GM18526 (cell line): Measurements from ENCODE around the gene PCDHGC3.

Source experiments
- POLR2A ChIP-seq: IDR thresholded peaks from 3 replicates; pipeline ENCODE4 v1.6.1; 2011; ENCODE audit not compliant: insufficient read length; ENCODE audit errors: extremely low read depth

Gene PCDHGC3

DNA sequence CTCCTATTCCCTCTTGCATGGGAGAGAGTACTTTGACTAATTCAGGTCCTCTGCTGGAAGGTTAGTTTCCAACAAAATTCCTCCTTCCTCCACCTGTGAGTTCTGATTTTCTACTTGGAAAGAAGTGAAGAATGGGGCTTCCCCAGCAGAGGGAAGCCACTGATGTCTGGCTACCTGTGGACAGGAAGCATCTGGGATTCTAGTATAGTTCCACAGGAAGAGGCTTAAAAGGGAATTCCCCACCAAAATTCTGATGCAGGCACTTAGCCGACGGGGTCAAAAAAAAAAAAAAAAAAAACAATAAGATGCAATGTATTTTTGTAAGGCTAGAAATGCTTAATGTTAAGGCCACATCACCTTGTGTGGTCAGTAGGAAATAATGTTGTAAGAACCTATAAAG lies 46.5 kb downstream of the PCDHGC3 start:
- TF ChIP-seq POLR2A: no peak

DNA sequence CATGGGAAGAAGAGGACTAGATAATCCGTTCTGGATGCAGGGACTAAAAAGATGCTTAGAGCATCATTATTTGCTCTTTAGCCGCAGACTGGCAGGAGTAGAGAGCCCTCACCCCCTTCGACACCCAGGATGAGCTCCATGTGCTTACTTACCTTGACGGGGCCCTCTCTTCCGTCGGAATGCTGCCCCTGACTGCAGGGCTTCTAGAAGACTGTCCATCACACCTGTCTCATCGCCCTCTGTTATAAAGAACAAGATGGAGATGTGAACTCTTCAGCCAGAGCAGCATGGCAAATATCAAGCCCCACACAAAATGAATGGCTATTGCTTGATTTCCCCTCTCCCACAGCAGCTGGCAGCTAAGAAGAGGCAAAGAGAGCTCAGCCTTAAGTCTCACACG lies 48.2 kb downstream of the PCDHGC3 start:
- no peak for TF ChIP-seq POLR2A

DNA sequence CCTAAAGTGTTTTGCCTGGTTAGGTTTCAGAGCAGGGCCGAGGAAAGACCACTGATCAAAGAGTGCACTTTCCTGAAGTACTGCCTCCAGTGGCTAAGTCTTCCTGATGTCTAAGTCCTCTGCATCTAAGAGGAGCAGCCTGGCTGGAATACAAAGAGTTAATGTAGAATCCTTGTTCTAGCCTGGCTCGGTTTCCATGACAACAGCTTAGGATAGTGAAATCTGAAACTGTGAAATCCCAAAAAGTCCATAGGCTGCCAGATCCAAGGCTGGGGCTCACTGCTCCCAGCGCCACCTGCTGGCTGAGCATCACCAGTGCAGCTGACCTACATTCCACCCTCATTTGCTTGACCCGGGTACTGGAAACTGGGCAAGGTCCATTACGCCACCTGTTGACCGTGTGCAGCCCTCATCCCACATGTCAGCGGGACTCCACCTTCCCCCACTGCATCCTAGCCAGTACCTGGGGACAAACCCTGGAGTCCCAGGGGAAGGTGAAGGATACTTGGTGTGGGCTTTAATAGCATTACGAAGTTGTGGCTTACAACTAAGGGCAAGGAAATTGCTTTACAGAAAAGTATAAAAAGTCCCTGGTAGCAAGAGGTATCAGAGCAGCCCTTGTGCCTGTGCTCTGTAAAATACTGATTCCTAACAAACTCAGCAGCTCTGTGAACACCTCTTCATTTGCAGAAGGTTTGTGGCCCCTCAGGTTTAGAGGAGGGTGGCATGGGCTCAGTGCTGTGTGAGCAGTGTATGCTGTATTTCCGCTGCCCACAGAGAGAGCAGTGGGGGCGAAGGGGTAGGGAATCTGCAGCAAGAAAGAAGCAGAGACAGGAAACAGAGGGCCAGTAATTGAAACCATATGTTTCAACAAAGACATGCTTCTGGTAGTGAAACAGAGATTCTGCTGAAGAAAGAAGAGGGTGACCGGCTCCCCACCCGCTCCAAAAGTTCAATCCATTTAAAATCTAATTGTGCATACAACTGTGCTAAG lies 49.1 kb downstream of the PCDHGC3 start:
- no peak for TF ChIP-seq POLR2A

DNA sequence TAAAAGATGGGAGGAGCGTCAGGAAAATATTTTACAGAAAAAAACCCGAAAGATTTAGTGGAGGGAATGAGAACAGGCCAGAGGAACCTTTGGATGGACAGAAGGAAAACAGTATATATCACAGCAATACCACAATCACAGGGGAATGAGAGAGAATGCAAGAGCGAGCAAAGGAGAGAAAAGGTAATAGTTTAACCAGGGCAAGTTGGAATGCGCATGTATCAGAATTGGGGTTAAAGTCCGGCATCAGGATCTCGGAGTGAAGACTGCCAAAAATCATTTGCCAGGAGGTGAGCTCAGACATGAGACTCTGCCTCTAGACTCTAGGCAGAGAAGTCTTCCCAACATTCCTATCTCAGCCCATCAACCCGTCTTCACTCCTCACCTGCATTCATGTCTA lies 49.9 kb downstream of the PCDHGC3 start:
- no peak for TF ChIP-seq POLR2A

DNA sequence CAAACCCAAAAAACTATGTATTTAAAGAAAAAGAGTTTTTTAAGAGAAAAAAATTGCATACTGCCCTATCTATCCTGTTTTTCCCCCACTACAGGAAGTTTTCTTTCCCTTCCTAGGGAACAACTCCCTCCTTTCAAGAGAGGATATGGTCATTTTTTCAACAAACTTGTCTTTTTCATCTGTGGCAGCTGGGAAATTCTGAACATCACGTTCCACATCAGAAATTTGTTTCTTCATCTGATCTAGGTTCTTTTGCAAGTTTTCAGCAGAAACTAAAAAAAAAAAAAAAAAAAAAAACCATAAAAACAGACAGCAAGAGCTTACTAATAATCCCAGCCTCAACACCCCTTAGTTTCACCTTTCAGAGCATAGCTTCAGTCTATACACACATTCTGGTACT lies 51.7 kb downstream of the PCDHGC3 start:
- no peak for TF ChIP-seq POLR2A
